ENCODE results near the gene KCNIP4. TPM values are rescaled to one million over a fixed set of nuclear protein-coding genes. Genes with fewer than 3 reads are reported as not detected.

The KCNIP4 gene
- total RNA-seq, 8 experiments from 2014 or later: 1.7 to 18.5 (median 10.8) TPM

GRCh38 chr4:21638171-21638725 lies 310.3 kb downstream of the KCNIP4 start:
- no peak for ATAC-seq (replicated peaks in 6 of 8)
- WGBS, 10 experiments: 23 to 100% (median 88%) methylated on average over 1 of the region's 1 CpG; no CpG with 5 or more reads in 5 of the 10 experiments

GRCh38 chr4:21628916-21629610 lies 319.5 kb downstream of the KCNIP4 start:
- no peak for ATAC-seq (replicated peaks in 6 of 8)
- Histone ChIP-seq H3K4me3 (no peak overlapping the region), H3K4me1 (replicated peaks in 1 of 2) (peaks cover 4 to 6% of the 10 kb centered on the region in 2 donors), H3K27ac (no peak overlapping the region)
- in situ Hi-C loops (cut with MboI; ENCODE audit: low pct_unique_long_range_greater_than_20kb in 2 of 9, low sequenced_read_pairs in 9 of 9, unreplicated experiment in 9 of 9): no loop called here
- WGBS, 10 experiments: 0 to 100% (median 31%) methylated on average over 1 to 2 of the region's 2 CpGs; no CpG with 5 or more reads in 2 of the 10 experiments

More at GRCh38 chr4:21638171-21638725, 310.3 kb downstream of the KCNIP4 start:
- in situ Hi-C loops (cut with MboI; ENCODE audit: low pct_unique_long_range_greater_than_20kb in 2 of 9, low sequenced_read_pairs in 9 of 9, unreplicated experiment in 9 of 9): no loop called here
- Histone ChIP-seq H3K27ac (no peak overlapping the region), H3K4me1 (replicated peaks in 1 of 2) (no peaks in the 10 kb centered on the region), H3K4me3 (no peak overlapping the region)

- 29 to 95% (median 67%) methylated on average over 1 to 4 of the region's 4 CpGs; no CpG with 5 or more reads in 1 of the 10 experiments for WGBS, 10 experiments
- Histone ChIP-seq H3K27ac (no peak overlapping the region), H3K4me3 (no peak overlapping the region), H3K4me1 (replicated peaks in 1 of 2) (peaks cover 4 to 6% of the 10 kb centered on the region in 2 donors)
- ATAC-seq (replicated peaks in 6 of 8): no peak
- in situ Hi-C loops (cut with MboI; ENCODE audit: low pct_unique_long_range_greater_than_20kb in 2 of 9, low sequenced_read_pairs in 9 of 9, unreplicated experiment in 9 of 9): no loop called here
Measured at GRCh38 chr4:21628116-21628670, 320.4 kb downstream of the KCNIP4 start.

- WGBS, 10 experiments: 0 to 100% (median 42%) methylated on average over 1 of the region's 1 CpG; no CpG with 5 or more reads in 6 of the 10 experiments
- Histone ChIP-seq H3K27ac (no peak overlapping the region), H3K4me3 (no peak overlapping the region), H3K4me1 (replicated peaks in 1 of 2) (peaks cover 4 to 6% of the 10 kb centered on the region in 2 donors)
- no peak for ATAC-seq (replicated peaks in 6 of 8)
- in situ Hi-C loops (cut with MboI; ENCODE audit: low pct_unique_long_range_greater_than_20kb in 2 of 9, low sequenced_read_pairs in 9 of 9, unreplicated experiment in 9 of 9): no loop called here
Measured at GRCh38 chr4:21625447-21625846, 323.1 kb downstream of the KCNIP4 start.

- Histone ChIP-seq H3K4me1 (replicated peaks in 1 of 2) (no peaks in the 10 kb centered on the region), H3K4me3 (no peak overlapping the region), H3K27ac (no peak overlapping the region)
- 0 to 80% (median 63%) methylated on average over 1 to 3 of the region's 3 CpGs; no CpG with 5 or more reads in 2 of the 10 experiments for WGBS, 10 experiments
- in situ Hi-C loops (cut with MboI; ENCODE audit: low pct_unique_long_range_greater_than_20kb in 2 of 9, low sequenced_read_pairs in 9 of 9, unreplicated experiment in 9 of 9): no loop called here
- no peak for ATAC-seq (replicated peaks in 6 of 8)
Measured at GRCh38 chr4:21605006-21605405, 343.6 kb downstream of the KCNIP4 start.

- ATAC-seq (replicated peaks in 6 of 8): peak in 4 of 8 experiments; percentile 9 to 57 (median 47)
- Histone ChIP-seq H3K4me1 (replicated peaks in 1 of 2) (peaks cover 4 to 20% of the 10 kb centered on the region in 2 donors), H3K27ac (no peak overlapping the region), H3K4me3 (no peak overlapping the region)
- 0 to 59% (median 40%) methylated on average over 1 to 5 of the region's 5 CpGs for WGBS, 10 experiments
- in situ Hi-C loops (cut with MboI; ENCODE audit: low pct_unique_long_range_greater_than_20kb in 2 of 9, low sequenced_read_pairs in 9 of 9, unreplicated experiment in 9 of 9): no loop called here
Measured at GRCh38 chr4:21596521-21596920, 352.1 kb downstream of the KCNIP4 start.

GRCh38 chr4:21593671-21594001 lies 354.9 kb downstream of the KCNIP4 start:
- H3K4me1 ChIP-seq (replicated peaks in 1 of 2): peaks cover 4 to 20% of the 10 kb centered on the region in 2 donors
- H3K4me3 ChIP-seq: no peak overlapping the region
- in situ Hi-C loops (cut with MboI; ENCODE audit: low pct_unique_long_range_greater_than_20kb in 2 of 9, low sequenced_read_pairs in 9 of 9, unreplicated experiment in 9 of 9): no loop called here
- ATAC-seq (replicated peaks in 6 of 8): no peak
- no peak overlapping the region for H3K27ac ChIP-seq

GRCh38 chr4:21592970-21593670 lies 355.5 kb downstream of the KCNIP4 start:
- peak in 4 of 8 experiments; percentile 30 to 76 (median 51) for ATAC-seq (replicated peaks in 6 of 8)
- Histone ChIP-seq H3K4me1 (replicated peaks in 1 of 2) (peaks cover 4 to 20% of the 10 kb centered on the region in 2 donors), H3K4me3 (no peak overlapping the region), H3K27ac (no peak overlapping the region)
- in situ Hi-C loops (cut with MboI; ENCODE audit: low pct_unique_long_range_greater_than_20kb in 2 of 9, low sequenced_read_pairs in 9 of 9, unreplicated experiment in 9 of 9): no loop called here
- 0 to 96% (median 80%) methylated on average over 1 to 8 of the region's 8 CpGs; no CpG with 5 or more reads in 4 of the 10 experiments for WGBS, 10 experiments

GRCh38 chr4:21577056-21577455 lies 371.5 kb downstream of the KCNIP4 start:
- no peak overlapping the region for H3K27ac ChIP-seq
- H3K4me1 ChIP-seq (replicated peaks in 1 of 2): peaks cover 0 to 5% of the 10 kb centered on the region in 2 donors
- H3K4me3 ChIP-seq: no peak overlapping the region
- no peak for ATAC-seq (replicated peaks in 6 of 8)
- in situ Hi-C loops (cut with MboI; ENCODE audit: low pct_unique_long_range_greater_than_20kb in 2 of 9, low sequenced_read_pairs in 9 of 9, unreplicated experiment in 9 of 9): no loop called here
- WGBS, 10 experiments: 50 to 100% (median 100%) methylated on average over 1 to 2 of the region's 2 CpGs; no CpG with 5 or more reads in 7 of the 10 experiments

- H3K4me1 ChIP-seq (replicated peaks in 1 of 2): no peaks in the 10 kb centered on the region
- whole genome bisulfite sequencing, 10 experiments: 0 to 100% (median 58%) methylated on average over 1 to 3 of the region's 3 CpGs; no CpG with 5 or more reads in 3 of the 10 experiments
- ATAC-seq (replicated peaks in 6 of 8): peak in 7 of 8 experiments; percentile 51 to 86 (median 74)
- in situ Hi-C loops (cut with MboI; ENCODE audit: low pct_unique_long_range_greater_than_20kb in 2 of 9, low sequenced_read_pairs in 9 of 9, unreplicated experiment in 9 of 9): no loop called here
- no peak overlapping the region for H3K4me3 ChIP-seq
- no peak overlapping the region for H3K27ac ChIP-seq
Measured at GRCh38 chr4:21571100-21571499, 377.5 kb downstream of the KCNIP4 start.

- Histone ChIP-seq H3K4me3 (no peak overlapping the region), H3K27ac (no peak overlapping the region), H3K4me1 (replicated peaks in 1 of 2) (no peaks in the 10 kb centered on the region)
- in situ Hi-C loops (cut with MboI; ENCODE audit: low pct_unique_long_range_greater_than_20kb in 2 of 9, low sequenced_read_pairs in 9 of 9, unreplicated experiment in 9 of 9): no loop called here
- WGBS, 10 experiments: 8 to 100% (median 28%) methylated on average over 1 to 2 of the region's 2 CpGs
- no peak for ATAC-seq (replicated peaks in 6 of 8)
Measured at GRCh38 chr4:21569638-21570037, 378.9 kb downstream of the KCNIP4 start.

- peak in 5 of 8 experiments; percentile 76 to 92 (median 87) for ATAC-seq (replicated peaks in 6 of 8)
- no peak overlapping the region for H3K4me3 ChIP-seq
- in situ Hi-C loops (cut with MboI; ENCODE audit: low pct_unique_long_range_greater_than_20kb in 2 of 9, low sequenced_read_pairs in 9 of 9, unreplicated experiment in 9 of 9): no loop called here
- WGBS, 10 experiments: 0 to 44% (median 16%) methylated on average over 1 to 3 of the region's 3 CpGs; no CpG with 5 or more reads in 3 of the 10 experiments
- H3K4me1 ChIP-seq (replicated peaks in 1 of 2): peaks cover 3 to 31% of the 10 kb centered on the region in 2 donors
- peak overlapping the region in 1 of 2 donors; percentile 49 for H3K27ac ChIP-seq
Measured at GRCh38 chr4:21555083-21555482, 393.5 kb downstream of the KCNIP4 start.

GRCh38 chr4:21554500-21554899 lies 394.1 kb downstream of the KCNIP4 start:
- ATAC-seq (replicated peaks in 6 of 8): peak in 5 of 8 experiments; percentile 22 to 78 (median 59)
- Histone ChIP-seq H3K27ac (peak overlapping the region in 1 of 2 donors; percentile 49), H3K4me1 (replicated peaks in 1 of 2) (peaks cover 3 to 31% of the 10 kb centered on the region in 2 donors), H3K4me3 (no peak overlapping the region)
- WGBS, 10 experiments: 0 to 100% (median 41%) methylated on average over 1 to 3 of the region's 3 CpGs; no CpG with 5 or more reads in 4 of the 10 experiments
- in situ Hi-C loops (cut with MboI; ENCODE audit: low pct_unique_long_range_greater_than_20kb in 2 of 9, low sequenced_read_pairs in 9 of 9, unreplicated experiment in 9 of 9): no loop called here

All from motor neuron (in vitro differentiated cells).